OCI-LY1 (cell line): ENCODE results near the gene CREB3L1.

Source experiments
- H2AFZ ChIP-seq: fragments of 200-600 bp; sonication (generic), shearing (Covaris generic); 2 replicates; pipeline ENCODE4 v1.6.0; 2014; ENCODE audit warnings: antibody characterized with exemption, mild to moderate bottlenecking, low read length
- H3F3A ChIP-seq: fragments of 200-600 bp; sonication (generic), shearing (Covaris generic); 2 replicates; pipeline ENCODE4 v1.6.0; 2014; ENCODE audit warnings: mild to moderate bottlenecking, antibody characterized with exemption, low read length, moderate library complexity; ENCODE audit not compliant: insufficient read depth
- H3K27ac ChIP-seq: fragments of 200-600 bp; sonication (generic); 2 replicates; pipeline ENCODE4 v1.5.1; 2014; ENCODE audit warnings: low read length, mixed run types, mild to moderate bottlenecking, low read depth; ENCODE audit not compliant: poor library complexity, severe bottlenecking
- H3K27me3 ChIP-seq: fragments of 200-600 bp; sonication (generic); 2 replicates; pipeline ENCODE4 v1.6.0; 2014; ENCODE audit warnings: antibody characterized with exemption, mild to moderate bottlenecking, low read length, moderate library complexity; ENCODE audit not compliant: insufficient read depth
- H3K36me3 ChIP-seq: fragments of 200-600 bp; sonication (generic); 2 replicates; pipeline ENCODE4 v1.6.1; 2014; ENCODE audit warnings: mild to moderate bottlenecking, antibody characterized with exemption, low read length, moderate library complexity, mixed read lengths; ENCODE audit not compliant: insufficient read depth
- H3K4me1 ChIP-seq: fragments of 200-600 bp; sonication (generic); 2 replicates; pipeline ENCODE4 v1.5.1; 2014; ENCODE audit warnings: mild to moderate bottlenecking, low read length, moderate library complexity; ENCODE audit not compliant: insufficient read depth, severe bottlenecking
- H3K4me2 ChIP-seq: fragments of 200-600 bp; sonication (generic), shearing (Covaris generic); 2 replicates; pipeline ENCODE4 v1.6.1; 2014; ENCODE audit warnings: low read length
- H3K4me3 ChIP-seq: fragments of 200-600 bp; sonication (generic); 2 replicates; pipeline ENCODE4 v1.5.1; 2014; ENCODE audit warnings: low read length, low read depth, mild to moderate bottlenecking, mixed read lengths; ENCODE audit not compliant: poor library complexity, severe bottlenecking
- H3K79me2 ChIP-seq: fragments of 200-600 bp; shearing (Covaris generic); 2 replicates; pipeline ENCODE4 v1.6.1; 2016; ENCODE audit warnings: mixed run types, low read length, mixed read lengths; ENCODE audit not compliant: insufficient read depth
- H3K9ac ChIP-seq: fragments of 200-600 bp; sonication (generic), shearing (Covaris generic); 2 replicates; pipeline ENCODE4 v1.6.1; 2014; ENCODE audit warnings: mild to moderate bottlenecking, low read length, mixed read lengths
- H3K9me2 ChIP-seq: fragments of 200-600 bp; sonication (generic), shearing (Covaris generic); 2 replicates; pipeline ENCODE4 v1.6.1; 2014; ENCODE audit warnings: low read depth, mild to moderate bottlenecking, low read length, mixed read lengths
- H3K9me3 ChIP-seq: fragments of 200-600 bp; shearing (Covaris generic); 2 replicates; pipeline ENCODE4 v1.6.1; 2014; ENCODE audit warnings: low read length, mixed read lengths
- H4K20me1 ChIP-seq: fragments of 200-600 bp; sonication (generic), shearing (Covaris generic); 2 replicates; pipeline ENCODE4 v1.6.0; 2016; ENCODE audit warnings: mild to moderate bottlenecking, low read length; ENCODE audit not compliant: insufficient read depth
- EZH2 ChIP-seq: fragments of 200-600 bp; sonication (generic), shearing (Covaris generic); IDR thresholded peaks from 2 replicates; pipeline ENCODE4 v1.8.0; 2017; ENCODE audit warnings: borderline replicate concordance, mixed run types, mild to moderate bottlenecking, antibody characterized with exemption, low read length, moderate library complexity, mixed read lengths
- TF ChIP-seq, protein P1 (sequence below): fragments of 200-600 bp; sonication (generic), shearing (Covaris generic); IDR thresholded peaks from 2 replicates; pipeline ENCODE4 v1.5.1; 2017; ENCODE audit warnings: mild to moderate bottlenecking, antibody characterized with exemption, low read length, moderate library complexity, mixed read lengths

Gene CREB3L1

DNA sequence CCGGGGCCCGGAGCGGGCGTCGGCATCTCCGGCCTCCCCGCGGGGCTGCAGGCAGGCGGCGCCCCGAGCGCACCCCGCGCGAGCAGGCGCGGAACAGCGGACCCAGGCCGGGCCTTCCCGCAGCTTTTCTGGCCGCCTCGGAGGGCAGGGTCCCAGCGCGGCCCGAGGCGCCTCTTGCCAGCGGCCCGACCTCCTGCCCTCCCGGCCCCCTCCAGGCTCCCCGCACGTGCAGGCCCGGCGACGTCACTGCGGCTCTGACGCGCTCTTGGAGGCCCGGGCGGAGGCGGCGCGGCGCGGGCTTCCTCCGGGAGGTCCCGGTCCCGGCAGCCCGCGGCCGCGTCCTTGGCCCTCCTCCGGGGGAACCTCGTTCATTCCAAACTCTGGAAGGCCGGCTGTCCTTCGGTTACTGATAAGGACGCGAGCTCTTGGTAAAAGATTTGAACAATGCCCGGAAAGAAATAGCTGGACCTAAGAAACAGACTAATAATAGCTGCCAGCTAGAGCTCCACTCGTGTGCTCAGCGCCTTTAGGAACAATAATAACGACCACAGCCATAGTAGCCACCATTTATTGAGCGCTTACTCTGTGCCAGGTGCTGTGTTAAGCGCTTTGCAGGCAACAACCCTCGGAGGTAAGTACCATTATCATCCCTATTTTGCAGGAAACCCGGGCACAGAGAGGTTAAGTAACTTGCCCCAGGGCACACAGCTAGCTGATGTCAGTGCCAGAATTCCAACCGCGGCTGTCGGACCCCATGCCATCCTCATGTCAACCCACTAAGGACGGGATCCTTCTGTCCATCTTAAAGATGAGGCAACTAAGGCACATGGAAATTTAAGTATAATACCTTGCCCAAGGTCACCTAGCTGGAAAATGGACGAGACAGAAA, 39.1 kb upstream of the CREB3L1 start:
- peak overlapping the region; percentile 58 for H3K4me2 ChIP-seq
- no peaks in the 10 kb centered on the region for H3K9me2 ChIP-seq
- H3K9ac ChIP-seq = no peak overlapping the region
- no peaks in the 10 kb centered on the region for H3K9me3 ChIP-seq
- H3K4me3 ChIP-seq = peak overlapping the region; percentile 41
- no peaks in the 10 kb centered on the region for H3K36me3 ChIP-seq
- TF ChIP-seq, protein P1, sequence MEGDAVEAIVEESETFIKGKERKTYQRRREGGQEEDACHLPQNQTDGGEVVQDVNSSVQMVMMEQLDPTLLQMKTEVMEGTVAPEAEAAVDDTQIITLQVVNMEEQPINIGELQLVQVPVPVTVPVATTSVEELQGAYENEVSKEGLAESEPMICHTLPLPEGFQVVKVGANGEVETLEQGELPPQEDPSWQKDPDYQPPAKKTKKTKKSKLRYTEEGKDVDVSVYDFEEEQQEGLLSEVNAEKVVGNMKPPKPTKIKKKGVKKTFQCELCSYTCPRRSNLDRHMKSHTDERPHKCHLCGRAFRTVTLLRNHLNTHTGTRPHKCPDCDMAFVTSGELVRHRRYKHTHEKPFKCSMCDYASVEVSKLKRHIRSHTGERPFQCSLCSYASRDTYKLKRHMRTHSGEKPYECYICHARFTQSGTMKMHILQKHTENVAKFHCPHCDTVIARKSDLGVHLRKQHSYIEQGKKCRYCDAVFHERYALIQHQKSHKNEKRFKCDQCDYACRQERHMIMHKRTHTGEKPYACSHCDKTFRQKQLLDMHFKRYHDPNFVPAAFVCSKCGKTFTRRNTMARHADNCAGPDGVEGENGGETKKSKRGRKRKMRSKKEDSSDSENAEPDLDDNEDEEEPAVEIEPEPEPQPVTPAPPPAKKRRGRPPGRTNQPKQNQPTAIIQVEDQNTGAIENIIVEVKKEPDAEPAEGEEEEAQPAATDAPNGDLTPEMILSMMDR = no peak
- no peak for TF ChIP-seq EZH2
- H3K4me1 ChIP-seq = peaks cover 24% of the 10 kb centered on the region
- H4K20me1 ChIP-seq = no peaks in the 10 kb centered on the region
- H3K79me2 ChIP-seq = no peaks in the 10 kb centered on the region
- no peaks in the 10 kb centered on the region for H3F3A ChIP-seq
- no peak overlapping the region for H2AFZ ChIP-seq
- no peaks in the 10 kb centered on the region; the same call in none of the 2 replicates for H3K27me3 ChIP-seq
- no peak overlapping the region for H3K27ac ChIP-seq

DNA sequence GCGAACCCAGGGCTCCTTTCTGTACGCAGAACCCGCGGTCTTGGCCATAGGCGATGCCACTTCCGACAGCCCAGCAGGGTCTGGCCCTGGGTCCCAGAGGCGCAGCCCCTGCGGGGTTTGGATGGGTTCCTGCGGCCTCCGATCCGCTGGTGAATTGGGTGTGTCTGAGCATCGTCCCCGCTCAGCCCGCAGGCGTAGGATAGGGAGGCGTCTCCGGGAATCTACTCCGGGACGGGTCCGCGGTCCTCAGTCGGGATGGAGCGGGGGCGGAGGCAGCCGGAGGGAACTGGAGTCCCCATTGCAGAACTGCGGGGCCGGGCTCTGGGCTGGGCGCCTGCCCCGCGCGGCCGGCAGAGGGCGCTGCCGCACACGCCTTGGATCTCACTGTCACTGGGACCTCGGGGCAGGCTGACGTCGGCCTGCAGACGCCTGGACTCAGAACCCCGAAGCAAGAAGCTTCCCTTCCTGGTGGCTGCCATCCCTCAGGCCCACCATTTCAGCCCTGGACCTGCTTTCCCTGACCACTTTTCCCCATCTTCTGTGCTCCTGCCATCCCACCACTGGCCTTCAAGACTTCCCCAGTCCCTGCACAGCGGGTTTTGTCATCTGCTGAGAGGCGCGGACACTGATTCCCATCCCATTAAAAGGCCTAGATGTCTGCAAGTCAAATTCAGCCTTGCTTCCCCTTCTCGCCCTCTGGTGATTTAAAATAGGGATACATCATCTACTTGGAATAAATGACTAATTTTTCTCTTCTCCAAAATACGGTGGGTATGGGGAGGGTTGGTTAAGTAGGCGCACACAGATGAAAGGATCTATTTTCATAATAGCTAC, 38.3 kb upstream of the CREB3L1 start:
- Histone ChIP-seq H3K9ac (no peak overlapping the region), H3K27ac (no peak overlapping the region)
- TF ChIP-seq EZH2 = no peak
- TF ChIP-seq, protein P1 = peak; percentile 89

DNA sequence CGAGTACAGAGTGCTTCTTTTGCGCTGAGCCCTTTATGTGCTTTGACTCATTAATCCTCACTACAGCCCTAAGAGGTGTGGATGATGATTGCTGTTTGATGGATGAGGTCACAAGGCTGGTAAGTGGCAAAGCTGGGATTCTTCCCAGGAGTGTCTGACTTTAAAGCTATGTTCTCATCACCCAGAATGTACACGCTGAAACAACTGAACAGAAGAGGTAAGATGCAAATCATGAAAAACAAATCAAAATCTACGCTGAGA, 37.7 kb upstream of the CREB3L1 start:
- Histone ChIP-seq H3K36me3 (no peaks in the 10 kb centered on the region), H3F3A (no peaks in the 10 kb centered on the region), H2AFZ (no peak overlapping the region), H3K4me3 (no peak overlapping the region), H3K9me2 (no peaks in the 10 kb centered on the region), H3K79me2 (no peaks in the 10 kb centered on the region), H3K9ac (no peak overlapping the region), H4K20me1 (no peaks in the 10 kb centered on the region), H3K4me1 (peaks cover 28% of the 10 kb centered on the region), H3K9me3 (no peaks in the 10 kb centered on the region), H3K4me2 (no peak overlapping the region), H3K27me3 (no peaks in the 10 kb centered on the region; the same call in none of the 2 replicates), H3K27ac (no peak overlapping the region)
- no peak for TF ChIP-seq EZH2
- TF ChIP-seq, protein P1 = no peak

More for the DNA sequence above, 38.3 kb upstream of the CREB3L1 start:
- H4K20me1 ChIP-seq = no peaks in the 10 kb centered on the region
- H3K36me3 ChIP-seq = no peaks in the 10 kb centered on the region
- no peaks in the 10 kb centered on the region for H3K9me2 ChIP-seq
- no peaks in the 10 kb centered on the region for H3F3A ChIP-seq
- H2AFZ ChIP-seq = no peak overlapping the region
- peak overlapping the region; percentile 58 for H3K4me2 ChIP-seq
- peak overlapping the region; percentile 41 for H3K4me3 ChIP-seq
- no peaks in the 10 kb centered on the region for H3K9me3 ChIP-seq
- H3K79me2 ChIP-seq = no peaks in the 10 kb centered on the region
- no peaks in the 10 kb centered on the region; the same call in none of the 2 replicates for H3K27me3 ChIP-seq
- peaks cover 28% of the 10 kb centered on the region for H3K4me1 ChIP-seq
